K562 (cell line): ENCODE results near the gene BASP1. TPM values are rescaled to one million over a fixed set of nuclear protein-coding genes. Genes with fewer than 3 reads are reported as not detected.

ENCODE experiments used
- ATAC-seq: fragments of 200-7000 bp; cut with Tn5 transposase; 3 replicates; pipeline ENCODE4 v1.9.1; 2020; ENCODE audit warnings: moderate library complexity
- BruUV-seq: library from RNA; stranded (reverse); fragments of 400-500 nt; replicated peaks from 2 replicates; lab custom pipeline; 2021; lab: Mats Ljungman, UMichigan
- CTCF ChIA-PET: fragments of 300-600 bp; formaldehyde crosslinking; extraction: SDS; loops from one replicate; lab custom pipeline; 2021; ENCODE audit warnings: low intra/inter-chr PET ratio; lab: Yijun Ruan, JAX
- POLR2A ChIA-PET: fragments of 300-600, 350-650 bp; sonication (Branson Sonifier 250); formaldehyde crosslinking; extraction: SDS; loops from one replicate; lab custom pipeline; 2021; ENCODE audit warnings: antibody characterized with exemption, inconsistent platforms; lab: Yijun Ruan, JAX
- DNase-seq, 4 experiments: peaks; one replicate each; pipeline versions ENCODE4 v3.0.0 to v3.0.0-alpha.2; 2011 to 2018; ENCODE audit warnings: low spot score in 3 of 4, mixed read lengths in 3 of 4; ENCODE audit errors: extremely low read depth in 1 of 4
- FAIRE-seq: peaks from 2 replicates; lab custom pipeline; 2011; peaks lifted over from hg19 to GRCh38; lab: Jason Lieb, UNC
- H2AFZ ChIP-seq: 2 replicates; pipeline ENCODE4 v1.6.0; 2011; ENCODE audit warnings: low read depth, low read length, control low read depth, inconsistent platforms
- H3K27ac ChIP-seq: fragments of 200-600 bp; 3 replicates; pipeline ENCODE4 v1.8.0; 2011; ENCODE audit warnings: low read depth, mild to moderate bottlenecking, control low read depth, inconsistent platforms, low read length, moderate library complexity, mixed read lengths; ENCODE audit errors: extremely low read depth
- H3K27me3 ChIP-seq, 2 experiments: fragments of 300-600 bp in 1 of 2; 2 replicates in 1 of 2; 3 replicates in 1 of 2; pipeline versions ENCODE4 v1.6.0 to v1.8.0; 2011; ENCODE audit warnings: inconsistent platforms in 2 of 2, low read length in 2 of 2, mild to moderate bottlenecking in 1 of 2, mixed read lengths in 1 of 2, moderate library complexity in 1 of 2; ENCODE audit not compliant: control insufficient read depth in 2 of 2, insufficient read depth in 2 of 2
- H3K36me3 ChIP-seq: fragments of 300-600 bp; 3 replicates; pipeline ENCODE4 v1.8.0; 2011; ENCODE audit warnings: mild to moderate bottlenecking, low read length, inconsistent platforms; ENCODE audit not compliant: control insufficient read depth, insufficient read depth
- H3K4me1 ChIP-seq, 2 experiments: fragments of 200-600 bp in 1 of 2; replicated peaks in 1 of 2; 2 replicates in 1 of 2; 3 replicates in 1 of 2; pipeline versions ENCODE4 v1.5.1 to v1.8.0; 2011; ENCODE audit warnings: inconsistent platforms in 2 of 2, low read length in 2 of 2, mild to moderate bottlenecking in 1 of 2, mixed read lengths in 1 of 2, moderate library complexity in 1 of 2; ENCODE audit not compliant: control insufficient read depth in 2 of 2, insufficient read depth in 2 of 2
- H3K4me2 ChIP-seq: 2 replicates; pipeline ENCODE4 v1.6.1; 2011; ENCODE audit warnings: low read length, control low read depth, inconsistent platforms, mixed read lengths; ENCODE audit not compliant: insufficient read depth
- H3K4me3 ChIP-seq: fragments of 200-600 bp; sonication (generic), shearing (Covaris generic); 2 replicates; pipeline ENCODE4 v1.5.1; 2016; ENCODE audit warnings: control low read depth, inconsistent platforms
- H3K79me2 ChIP-seq: fragments of 200-600 bp; 3 replicates; pipeline ENCODE4 v1.8.0; 2011; ENCODE audit warnings: low read length, inconsistent platforms; ENCODE audit not compliant: control insufficient read depth, insufficient read depth
- H3K9ac ChIP-seq, 2 experiments: 2 replicates each; pipeline versions ENCODE4 v1.6.0 to v1.6.1; 2011; ENCODE audit warnings: low read depth in 2 of 2, low read length in 2 of 2, control low read depth in 1 of 2, inconsistent platforms in 1 of 2, mild to moderate bottlenecking in 1 of 2, mixed read lengths in 1 of 2; ENCODE audit not compliant: insufficient read depth in 1 of 2
- H3K9me1 ChIP-seq: one replicate; pipeline ENCODE4 v1.6.0; 2011; ENCODE audit warnings: inconsistent platforms, mild to moderate bottlenecking, low read length, moderate library complexity; ENCODE audit not compliant: control insufficient read depth, insufficient read depth
- H3K9me3 ChIP-seq: replicated peaks from 2 replicates; pipeline ENCODE4 v1.5.1; 2011; ENCODE audit warnings: low read depth, low read length, inconsistent platforms; ENCODE audit not compliant: control insufficient read depth, insufficient read depth
- H4K20me1 ChIP-seq: replicated peaks from 2 replicates; pipeline ENCODE4 v1.6.1; 2011; ENCODE audit warnings: low read length, inconsistent platforms, mixed read lengths; ENCODE audit not compliant: control insufficient read depth, insufficient read depth
- BRCA1 ChIP-seq, 2 experiments: fragments of 450-650 bp in 1 of 2; sonication (generic) in 1 of 2; formaldehyde crosslinking in 1 of 2; IDR thresholded peaks; 2 replicates each; pipeline versions ENCODE4 v1.5.0 to v1.6.1; 2017 to 2020; ENCODE audit warnings: mild to moderate bottlenecking in 1 of 2, missing genetic modification reagents in 1 of 2
- FOXJ3 ChIP-seq: sonication (generic); formaldehyde crosslinking; IDR thresholded peaks from 2 replicates; pipeline ENCODE4 v1.4.0; 2020; ENCODE audit warnings: mild to moderate bottlenecking, missing genetic modification reagents
- HDAC1 ChIP-seq, 2 experiments: fragments of 450-650 bp; IDR thresholded peaks; 2 replicates each; pipeline ENCODE4 v1.6.1; 2016 to 2017; ENCODE audit warnings: inconsistent platforms in 1 of 2, mild to moderate bottlenecking in 1 of 2, moderate library complexity in 1 of 2
- IRF2 ChIP-seq: sonication (generic); formaldehyde crosslinking; IDR thresholded peaks from 2 replicates; pipeline ENCODE4 v1.8.1; 2022; ENCODE audit warnings: mild to moderate bottlenecking, missing genetic modification reagents
- NFYB ChIP-seq: IDR thresholded peaks from 2 replicates; pipeline ENCODE4 v1.6.1; 2011; ENCODE audit warnings: mild to moderate bottlenecking, moderate library complexity; ENCODE audit not compliant: insufficient read length; ENCODE audit errors: extremely low read depth
- ZFP1 ChIP-seq: fragments of 450-650 bp; formaldehyde crosslinking; IDR thresholded peaks from 2 replicates; pipeline ENCODE4 v1.4.0; 2020; ENCODE audit warnings: mild to moderate bottlenecking, mixed read lengths
- ZNF140 ChIP-seq: fragments of 250-450 bp; sonication (Bioruptor Pico); IDR thresholded peaks from 2 replicates; pipeline ENCODE4 v1.8.0; 2021; ENCODE audit warnings: moderate library complexity, mild to moderate bottlenecking, inconsistent platforms
- WGBS: fragments of 100-300 bp; shearing (Covaris generic); methylation state at CpG from one replicate; pipeline ENCODE4 v1.1.6; 2016; ENCODE audit warnings: low coverage, mixed read lengths; ENCODE audit not compliant: insufficient coverage; ENCODE audit errors: missing lambda C conversion rate; 5-methylcytosine and 5-hydroxymethylcytosine counted together
- in situ Hi-C: fragments of 300-500 bp; cut with MboI; formaldehyde crosslinking; loops from 4 replicates; pipeline ENCODE4 v1.15.0; 2018; ENCODE audit warnings: inconsistent platforms, mixed read lengths
- intact Hi-C: fragments of 100-400 bp; cut with micrococcal nuclease; formaldehyde crosslinking; loops from 2 replicates; pipeline ENCODE4 v1.14.2; 2022
- polyA plus RNA-seq, 8 experiments: library from polyadenylated mRNA; depleted of rRNA in 4 of 8; stranded (reverse) in 5 of 8; unstranded in 3 of 8; fragments of >200 nt; fragmentation: Nextera tagmentation in 2 of 8; fragmentation: Illumina TruSeq in 1 of 8; extraction: Ambion mirVana in 2 of 8; extraction: Trizol in 1 of 8; gene quantifications; 2 replicates each; pipeline versions ENCODE4 v1.2.1 to v1.2.3, GENCODE V29; 2011 to 2014; ENCODE audit warnings: inconsistent platforms in 1 of 8, missing spikeins in 1 of 8
- total RNA-seq, 7 experiments: library from RNA; depleted of rRNA in 6 of 7; stranded (reverse); fragments of >200 nt in 6 of 7; fragmentation: Illumina TruSeq in 2 of 7; extraction: Trizol in 2 of 7; gene quantifications; 2 replicates each; pipeline versions ENCODE4 v1.2.1 to v1.2.3, GENCODE V29; 2011 to 2021; ENCODE audit warnings: low replicate concordance in 1 of 7
- TF ChIP-seq, protein P1 (sequence below): fragments of 250-450 bp; sonication (Bioruptor Pico); IDR thresholded peaks from 2 replicates; pipeline ENCODE4 v1.8.0; 2022; ENCODE audit warnings: inconsistent platforms
- TF ChIP-seq, protein P2 (sequence below): sonication (generic); formaldehyde crosslinking; IDR thresholded peaks from 2 replicates; pipeline ENCODE4 v1.8.0; 2022; ENCODE audit warnings: mild to moderate bottlenecking, missing genetic modification reagents, borderline replicate concordance
- TF ChIP-seq, protein P3 (sequence below): sonication (generic); formaldehyde crosslinking; IDR thresholded peaks from 2 replicates; pipeline ENCODE4 v1.9.0; 2022; ENCODE audit warnings: mild to moderate bottlenecking, missing genetic modification reagents

The BASP1 gene
- total and polyA plus RNA-seq, 9 of the 15 experiments (the other 6 are each of a cell fraction or from before 2014, with no cell fraction given), result 0.22 TPM; not detected in 8

DNA sequence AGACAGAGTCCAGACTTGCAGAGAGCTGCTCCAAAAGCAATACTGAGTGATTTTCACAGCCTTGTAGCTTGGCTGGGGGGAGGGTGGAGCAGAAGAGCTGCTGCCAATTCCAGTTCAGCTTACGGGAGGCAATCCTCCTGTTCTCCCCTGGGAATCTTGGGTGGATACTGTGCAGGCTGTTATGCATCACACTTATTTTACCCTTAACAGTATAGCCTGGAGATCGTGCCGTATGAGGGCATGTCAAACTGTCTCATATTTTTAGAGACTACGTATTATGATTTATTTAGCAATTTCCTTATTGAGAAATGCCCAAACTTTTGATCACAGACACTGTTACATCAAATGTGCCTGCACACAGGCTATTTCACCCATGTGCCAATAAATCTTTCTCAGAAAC, 85.2 kb downstream of the BASP1 start:
- ATAC-seq (no peak), DNase-seq (no peak), FAIRE-seq (no peak)
- no TSS peak for BruUV-seq
- Histone ChIP-seq H3K9me1 (no peaks in the 10 kb centered on the region), H3K4me1 (peaks cover 0 to 5% of the 10 kb centered on the region in 2 experiments; a peak in 1 of 5 replicates), H4K20me1 (no peaks in the 10 kb centered on the region), H3K9me3 (no peaks in the 10 kb centered on the region), H3K4me2 (no peak overlapping the region), H3K79me2 (no peaks in the 10 kb centered on the region), H3K36me3 (no peaks in the 10 kb centered on the region), H3K4me3 (no peak overlapping the region), H2AFZ (no peak overlapping the region), H3K9ac (no peak overlapping the region), H3K27ac (no peak overlapping the region), H3K27me3 (0 out of 5 replicates have a peak, but pooled peaks cover 0 to 6% of the 10 kb centered on the region in 2 experiments)
- intact Hi-C loops, result no loop called here
- 0% methylated on average over 4 of the region's 4 CpGs for WGBS
- in situ Hi-C loops, result no loop called here
- CTCF ChIA-PET, result no interaction called here
- TF ChIP-seq ZNF140, result no peak
- TF ChIP-seq HDAC1 (IDR thresholded peaks at IDR 0.05), result no peak
- TF ChIP-seq, protein P1, sequence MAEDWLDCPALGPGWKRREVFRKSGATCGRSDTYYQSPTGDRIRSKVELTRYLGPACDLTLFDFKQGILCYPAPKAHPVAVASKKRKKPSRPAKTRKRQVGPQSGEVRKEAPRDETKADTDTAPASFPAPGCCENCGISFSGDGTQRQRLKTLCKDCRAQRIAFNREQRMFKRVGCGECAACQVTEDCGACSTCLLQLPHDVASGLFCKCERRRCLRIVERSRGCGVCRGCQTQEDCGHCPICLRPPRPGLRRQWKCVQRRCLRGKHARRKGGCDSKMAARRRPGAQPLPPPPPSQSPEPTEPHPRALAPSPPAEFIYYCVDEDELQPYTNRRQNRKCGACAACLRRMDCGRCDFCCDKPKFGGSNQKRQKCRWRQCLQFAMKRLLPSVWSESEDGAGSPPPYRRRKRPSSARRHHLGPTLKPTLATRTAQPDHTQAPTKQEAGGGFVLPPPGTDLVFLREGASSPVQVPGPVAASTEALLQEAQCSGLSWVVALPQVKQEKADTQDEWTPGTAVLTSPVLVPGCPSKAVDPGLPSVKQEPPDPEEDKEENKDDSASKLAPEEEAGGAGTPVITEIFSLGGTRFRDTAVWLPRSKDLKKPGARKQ (CRISPR knock-in tag), result no peak
- no peak for TF ChIP-seq ZFP1 (CRISPR knock-in tag)
- TF ChIP-seq IRF2 (CRISPR knock-in tag), result no peak
- no peak for TF ChIP-seq NFYB
- TF ChIP-seq BRCA1 (IDR thresholded peaks at IDR 0.05), result no peak
- no peak for TF ChIP-seq BRCA1 (CRISPR knock-in tag; IDR thresholded peaks at IDR 0.05)
- TF ChIP-seq, protein P2, sequence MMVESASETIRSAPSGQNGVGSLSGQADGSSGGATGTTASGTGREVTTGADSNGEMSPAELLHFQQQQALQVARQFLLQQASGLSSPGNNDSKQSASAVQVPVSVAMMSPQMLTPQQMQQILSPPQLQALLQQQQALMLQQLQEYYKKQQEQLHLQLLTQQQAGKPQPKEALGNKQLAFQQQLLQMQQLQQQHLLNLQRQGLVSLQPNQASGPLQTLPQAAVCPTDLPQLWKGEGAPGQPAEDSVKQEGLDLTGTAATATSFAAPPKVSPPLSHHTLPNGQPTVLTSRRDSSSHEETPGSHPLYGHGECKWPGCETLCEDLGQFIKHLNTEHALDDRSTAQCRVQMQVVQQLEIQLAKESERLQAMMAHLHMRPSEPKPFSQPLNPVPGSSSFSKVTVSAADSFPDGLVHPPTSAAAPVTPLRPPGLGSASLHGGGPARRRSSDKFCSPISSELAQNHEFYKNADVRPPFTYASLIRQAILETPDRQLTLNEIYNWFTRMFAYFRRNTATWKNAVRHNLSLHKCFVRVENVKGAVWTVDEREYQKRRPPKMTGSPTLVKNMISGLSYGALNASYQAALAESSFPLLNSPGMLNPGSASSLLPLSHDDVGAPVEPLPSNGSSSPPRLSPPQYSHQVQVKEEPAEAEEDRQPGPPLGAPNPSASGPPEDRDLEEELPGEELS, result no peak
- no peak for TF ChIP-seq FOXJ3 (CRISPR knock-in tag)
- TF ChIP-seq, protein P3, sequence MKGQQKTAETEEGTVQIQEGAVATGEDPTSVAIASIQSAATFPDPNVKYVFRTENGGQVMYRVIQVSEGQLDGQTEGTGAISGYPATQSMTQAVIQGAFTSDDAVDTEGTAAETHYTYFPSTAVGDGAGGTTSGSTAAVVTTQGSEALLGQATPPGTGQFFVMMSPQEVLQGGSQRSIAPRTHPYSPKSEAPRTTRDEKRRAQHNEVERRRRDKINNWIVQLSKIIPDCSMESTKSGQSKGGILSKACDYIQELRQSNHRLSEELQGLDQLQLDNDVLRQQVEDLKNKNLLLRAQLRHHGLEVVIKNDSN (CRISPR knock-in tag), result no peak
- POLR2A ChIA-PET, result interaction anchor here (0.6 to 0.7 kb wide), 2 partner anchors 10 to 1044 kb away, joined by 3 to 6 read pairs; no protein-coding TSS in a partner anchor
